ENCODE data around the gene ZNF664. TPM values are rescaled to one million over a fixed set of nuclear protein-coding genes. Genes with fewer than 3 reads are reported as not detected.

The ZNF664 gene
- total and polyA plus RNA-seq, 10 of the 15 experiments (the other 5 are each of a cell fraction or from before 2014, with no cell fraction given), result 1.8 to 65.6 (median 30.8) TPM

GRCh38 chr12:124018539-124018938 lies 45.5 kb downstream of the ZNF664 start:
- in situ Hi-C loops (cut with MboI) (no loop called here), intact Hi-C loops (cut with micrococcal nuclease; ENCODE audit: unreplicated experiment) (no loop called here)
- WGBS (ENCODE audit: insufficient coverage, insufficient replicate concordance, low lambda C conversion rate, missing lambda C conversion rate), result 94% methylated on average over 1 of the region's 2 CpGs
- SMC1A ChIA-PET (ENCODE audit: uncharacterized antibody, unreplicated experiment), result no interaction called here
- POLR2A ChIA-PET, result no interaction called here
- DNase-seq (ENCODE audit: low read depth, low spot score) (no peak), FAIRE-seq (no peak), ATAC-seq (no peak)
- H3K36me3 ChIP-seq (ENCODE audit: control insufficient read depth in 2 of 2, insufficient read depth in 2 of 2, low read length in 1 of 2), result no peaks in the 10 kb centered on the region; a peak in 1 of 4 replicates
- H3K79me2 ChIP-seq (ENCODE audit: control insufficient read depth, insufficient read depth, low read length), result no peaks in the 10 kb centered on the region
- no peak overlapping the region for H3K27ac ChIP-seq (ENCODE audit: control insufficient read depth, insufficient read depth)
- H3K9ac ChIP-seq (ENCODE audit: control insufficient read depth, insufficient read depth, low read length), result no peak overlapping the region
- H3K4me3 ChIP-seq, result no peak overlapping the region
- H3K4me2 ChIP-seq (ENCODE audit: control insufficient read depth, insufficient read depth), result no peak overlapping the region
- no peaks in the 10 kb centered on the region for H3K4me1 ChIP-seq (ENCODE audit: control insufficient read depth, insufficient read depth, low read length)
- H2AFZ ChIP-seq (ENCODE audit: control insufficient read depth, low read depth, low read length), result no peak overlapping the region
- RAD21 ChIA-PET (ENCODE audit: unreplicated experiment), result no interaction called here
- CTCF ChIA-PET, result interaction anchor here (2.9 kb wide), 1 partner anchor 14 kb away, joined by 13 read pairs; no protein-coding TSS in a partner anchor
- H3K9me3 ChIP-seq (replicated peaks; ENCODE audit: control insufficient read depth, insufficient read depth, low read length), result no peaks in the 10 kb centered on the region
- H4K20me1 ChIP-seq (ENCODE audit: control insufficient read depth, insufficient read depth), result no peaks in the 10 kb centered on the region
- H3K27me3 ChIP-seq (replicated peaks in 1 of 2; ENCODE audit: control insufficient read depth in 2 of 2, insufficient read depth in 2 of 2, low read length in 1 of 2), result no peaks in the 10 kb centered on the region
- no TSS peak for BruUV-seq (replicated peaks)
- TF ChIP-seq ZNF622 (IDR thresholded peaks at IDR 0.05) (no peak), RELA (IDR thresholded peaks at IDR 0.05; ENCODE audit: borderline replicate concordance, partially characterized antibody) (no peak), RAD21 (IDR thresholded peaks at IDR 0.05; ENCODE audit: insufficient read depth, low read depth, low read length) (no peak), CBX3 (IDR thresholded peaks at IDR 0.05; ENCODE audit: borderline replicate concordance, low read depth) (no peak), LARP7 (IDR thresholded peaks at IDR 0.05) (no peak), ASH2L (IDR thresholded peaks at IDR 0.05; ENCODE audit: borderline replicate concordance, low read depth) (no peak), E4F1 (IDR thresholded peaks at IDR 0.05; ENCODE audit: borderline replicate concordance, partially characterized antibody) (no peak), SIN3A (IDR thresholded peaks at IDR 0.05; ENCODE audit: low read depth, low read length) (no peak), ZBTB33 (IDR thresholded peaks at IDR 0.05) (no peak), SKIL (IDR thresholded peaks at IDR 0.05; ENCODE audit: low read depth, poor library complexity, severe bottlenecking) (no peak), GABPA (IDR thresholded peaks at IDR 0.05; ENCODE audit: low read depth) (no peak), SIX5 (IDR thresholded peaks at IDR 0.05; ENCODE audit: low read depth, low read length, severe bottlenecking) (no peak), EP300 (IDR thresholded peaks at IDR 0.05; ENCODE audit: borderline replicate concordance in 1 of 2, control insufficient read depth in 1 of 2, low read depth in 2 of 2, low read length in 2 of 2) (no peak), ZNF274 (IDR thresholded peaks at IDR 0.05; ENCODE audit: insufficient read depth, insufficient read length) (no peak), HDAC2 (IDR thresholded peaks at IDR 0.05) (no peak), KAT2A (conservative IDR thresholded peaks at IDR 0.05; ENCODE audit: control insufficient read depth, low read depth, low read length) (no peak), ZSCAN29 (IDR thresholded peaks at IDR 0.05) (no peak), NFYA (IDR thresholded peaks at IDR 0.05; ENCODE audit: borderline replicate concordance, low read depth, low read length) (no peak)

All from GM12878 (cell line).